Peyer's patch (tissue), 4 donors: ENCODE results near the gene PACSIN2.

Experiments
- POLR2A ChIP-seq, 2 donors: fragments of 450-650 bp; IDR thresholded peaks; one replicate each; pipeline ENCODE4 v1.5.1; 2017; ENCODE audit warnings: antibody characterized with exemption in 2 of 2, mild to moderate bottlenecking in 2 of 2, moderate library complexity in 2 of 2
- TF ChIP-seq, protein P1 (sequence below), 6 experiments: fragments of 450-650 bp in 4 of 6; fragments of 200-600 bp in 2 of 6; sonication (generic) in 1 of 6; IDR thresholded peaks; one replicate each; pipeline ENCODE4 v1.5.1; 2017 to 2019; ENCODE audit warnings: antibody characterized with exemption in 6 of 6, mild to moderate bottlenecking in 3 of 6, moderate library complexity in 1 of 6

- TF ChIP-seq, protein P1, sequence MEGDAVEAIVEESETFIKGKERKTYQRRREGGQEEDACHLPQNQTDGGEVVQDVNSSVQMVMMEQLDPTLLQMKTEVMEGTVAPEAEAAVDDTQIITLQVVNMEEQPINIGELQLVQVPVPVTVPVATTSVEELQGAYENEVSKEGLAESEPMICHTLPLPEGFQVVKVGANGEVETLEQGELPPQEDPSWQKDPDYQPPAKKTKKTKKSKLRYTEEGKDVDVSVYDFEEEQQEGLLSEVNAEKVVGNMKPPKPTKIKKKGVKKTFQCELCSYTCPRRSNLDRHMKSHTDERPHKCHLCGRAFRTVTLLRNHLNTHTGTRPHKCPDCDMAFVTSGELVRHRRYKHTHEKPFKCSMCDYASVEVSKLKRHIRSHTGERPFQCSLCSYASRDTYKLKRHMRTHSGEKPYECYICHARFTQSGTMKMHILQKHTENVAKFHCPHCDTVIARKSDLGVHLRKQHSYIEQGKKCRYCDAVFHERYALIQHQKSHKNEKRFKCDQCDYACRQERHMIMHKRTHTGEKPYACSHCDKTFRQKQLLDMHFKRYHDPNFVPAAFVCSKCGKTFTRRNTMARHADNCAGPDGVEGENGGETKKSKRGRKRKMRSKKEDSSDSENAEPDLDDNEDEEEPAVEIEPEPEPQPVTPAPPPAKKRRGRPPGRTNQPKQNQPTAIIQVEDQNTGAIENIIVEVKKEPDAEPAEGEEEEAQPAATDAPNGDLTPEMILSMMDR (IDR thresholded peaks at IDR 0.05), result no peak
- TF ChIP-seq POLR2A (IDR thresholded peaks at IDR 0.05), result no peak
These were observed 63.7 kb downstream of the PACSIN2 start for GRCh38 chr22:42951093-42951710.
